Measurements from ENCODE around the gene TIMM9. TPM values are rescaled to one million over a fixed set of nuclear protein-coding genes. Genes with fewer than 3 reads are reported as not detected.

The TIMM9 gene
- polyA plus RNA-seq, 1 donor (not counting 4 experiments of a cell fraction or from before 2014, with no cell fraction given): 29.6 TPM

- TF ChIP-seq CTCF (optimal IDR thresholded peaks at IDR 0.05 in 1 of 3, IDR thresholded peaks at IDR 0.05 in 1 of 3, conservative IDR thresholded peaks at IDR 0.05 in 1 of 3; ENCODE audit: extremely low read depth in 1 of 3, insufficient read depth in 2 of 3, low read length in 3 of 3) (no peak), EZH2 (IDR thresholded peaks at IDR 0.05; ENCODE audit: low read length) (no peak)
- Histone ChIP-seq H3K9me3 (ENCODE audit: control insufficient read depth, low read depth, low read length) (no peaks in the 10 kb centered on the region), H3K36me3 (ENCODE audit: control insufficient read depth in 2 of 2, extremely low read depth in 1 of 2, insufficient read depth in 2 of 2, low read length in 2 of 2) (no peaks in the 10 kb centered on the region), H3K9me1 (ENCODE audit: control insufficient read depth, extremely low read depth, insufficient read depth, low read length) (no peaks in the 10 kb centered on the region), H3K79me2 (ENCODE audit: control insufficient read depth, insufficient read depth, low read length) (no peaks in the 10 kb centered on the region), H3K27ac (ENCODE audit: control insufficient read depth, insufficient read depth, low read length) (no peak overlapping the region), H3K27me3 (ENCODE audit: control insufficient read depth, extremely low read depth, insufficient read depth, low read length) (no peaks in the 10 kb centered on the region), H2AFZ (ENCODE audit: control insufficient read depth, low read length) (no peak overlapping the region), H3K9ac (ENCODE audit: control insufficient read depth, extremely low read depth, insufficient read depth, low read length) (no peak overlapping the region), H3K4me1 (ENCODE audit: control insufficient read depth, extremely low read depth, insufficient read depth, low read length) (peaks cover 4% of the 10 kb centered on the region), H4K20me1 (ENCODE audit: control insufficient read depth, extremely low read depth, insufficient read depth, low read length) (no peaks in the 10 kb centered on the region), H3K4me2 (ENCODE audit: control insufficient read depth, extremely low read depth, insufficient read depth, low read depth, low read length) (no peak overlapping the region), H3K4me3 (ENCODE audit: control insufficient read depth in 2 of 3, extremely low read depth in 1 of 3, insufficient read depth in 2 of 3, low read depth in 1 of 3, low read length in 3 of 3) (no peak overlapping the region)
- FAIRE-seq (no peak), DNase-seq (ENCODE audit: low read depth, low spot score) (no peak)
- dilution Hi-C loops (cut with MboI; ENCODE audit: extremely low pct_ligation_motif_present, low sequenced_read_pairs): no loop called here
These were observed 30.2 kb downstream of the TIMM9 start for GRCh38 chr14:58397156-58397555.

DNA sequence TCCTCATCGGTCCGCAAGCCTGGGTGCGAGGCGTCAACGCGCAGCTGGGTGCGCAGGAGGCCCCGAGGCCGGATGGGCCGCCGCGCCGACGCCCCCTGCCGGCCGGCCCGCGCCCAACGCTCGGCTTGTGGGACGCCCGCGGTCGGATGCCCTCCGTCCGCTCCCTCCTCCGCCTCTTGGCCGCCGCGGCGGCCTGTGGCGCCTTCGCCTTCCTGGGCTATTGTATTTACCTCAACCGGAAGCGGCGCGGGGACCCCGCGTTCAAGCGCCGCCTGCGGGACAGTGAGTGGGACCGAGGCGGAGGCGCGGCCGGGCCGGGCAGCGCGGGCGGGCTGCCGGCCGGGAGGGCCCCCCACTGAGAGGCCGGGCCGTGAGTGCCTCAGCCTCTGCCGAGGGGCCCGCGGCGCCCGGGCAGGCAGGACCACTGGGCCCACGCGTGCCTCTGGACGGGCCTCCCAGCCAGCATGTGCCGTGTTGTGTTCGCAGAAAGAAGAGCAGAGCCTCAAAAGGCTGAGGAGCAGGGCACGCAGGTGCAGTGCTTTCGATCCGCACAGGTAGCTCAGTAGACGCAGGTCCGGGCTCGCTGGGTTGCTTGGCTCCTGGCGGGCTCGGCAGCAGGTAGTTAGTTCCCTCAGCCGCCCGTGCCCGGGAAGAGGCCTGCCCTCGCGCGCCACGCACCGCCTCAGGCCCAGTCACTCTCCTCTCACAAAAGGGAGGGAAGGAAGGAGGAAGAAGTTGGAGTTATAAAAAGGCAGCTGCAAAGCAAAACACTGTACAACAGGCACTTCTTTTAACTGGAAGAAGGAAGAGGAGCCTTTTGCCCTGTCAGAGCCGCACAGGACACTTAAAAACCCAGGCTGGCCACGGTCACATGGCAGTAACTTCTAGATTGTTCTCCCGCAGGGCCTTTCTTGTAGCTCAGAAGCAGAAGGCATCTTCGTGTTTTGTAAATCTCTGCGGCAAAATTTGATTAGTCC is 31.2 kb downstream of the TIMM9 start, which contains the start of gene TOMM20L:
TSS of gene TOMM20L (plus strand) at position 119 of the 977 bp plus-strand sequence. CDS start at position 147, 28 bp downstream.
- H3K27ac ChIP-seq (ENCODE audit: control insufficient read depth, insufficient read depth, low read length): no peak within 1 kb of the TSS

More for the DNA sequence above, 31.2 kb downstream of the TIMM9 start, which contains the start of gene TOMM20L:
- Histone ChIP-seq H3K27me3 (ENCODE audit: control insufficient read depth, extremely low read depth, insufficient read depth, low read length) (no peaks in the 10 kb centered on the region), H3K4me1 (ENCODE audit: control insufficient read depth, extremely low read depth, insufficient read depth, low read length) (peaks cover 4% of the 10 kb centered on the region), H2AFZ (ENCODE audit: control insufficient read depth, low read length) (peak within 1 kb of the TSS; percentile 81), H3K4me3 (ENCODE audit: control insufficient read depth in 2 of 3, extremely low read depth in 1 of 3, insufficient read depth in 2 of 3, low read depth in 1 of 3, low read length in 3 of 3) (peak within 1 kb of the TSS; percentile 21 to 56 (median 48)), H3K79me2 (ENCODE audit: control insufficient read depth, insufficient read depth, low read length) (no peaks in the 10 kb centered on the region), H3K9ac (ENCODE audit: control insufficient read depth, extremely low read depth, insufficient read depth, low read length) (peak within 1 kb of the TSS; percentile 46), H3K36me3 (ENCODE audit: control insufficient read depth in 2 of 2, extremely low read depth in 1 of 2, insufficient read depth in 2 of 2, low read length in 2 of 2) (no peaks in the 10 kb centered on the region), H3K9me3 (ENCODE audit: control insufficient read depth, low read depth, low read length) (no peaks in the 10 kb centered on the region), H4K20me1 (ENCODE audit: control insufficient read depth, extremely low read depth, insufficient read depth, low read length) (no peaks in the 10 kb centered on the region), H3K4me2 (ENCODE audit: control insufficient read depth, extremely low read depth, insufficient read depth, low read depth, low read length) (peak within 1 kb of the TSS; percentile 88), H3K9me1 (ENCODE audit: control insufficient read depth, extremely low read depth, insufficient read depth, low read length) (no peaks in the 10 kb centered on the region)
- DNase-seq (ENCODE audit: low read depth, low spot score) (peak; percentile 2), FAIRE-seq (no peak)
- TF ChIP-seq CTCF (optimal IDR thresholded peaks at IDR 0.05 in 1 of 3, IDR thresholded peaks at IDR 0.05 in 1 of 3, conservative IDR thresholded peaks at IDR 0.05 in 1 of 3; ENCODE audit: extremely low read depth in 1 of 3, insufficient read depth in 2 of 3, low read length in 3 of 3): peak in 2 of 3 experiments; percentile 53 to 84
- TF ChIP-seq EZH2 (IDR thresholded peaks at IDR 0.05; ENCODE audit: low read length): no peak
- dilution Hi-C loops (cut with MboI; ENCODE audit: extremely low pct_ligation_motif_present, low sequenced_read_pairs): no loop called here
